Transverse colon (tissue), 4 donors: ENCODE data around the gene PPARA. TPM values are rescaled to one million over a fixed set of nuclear protein-coding genes. Genes with fewer than 3 reads are reported as not detected.

Experiments used
- DNase-seq: peaks from one replicate; pipeline ENCODE4 v3.0.0-alpha.2; 2019
- H3K27ac ChIP-seq, 4 donors: fragments of 200-600 bp; sonication (generic); 2 replicates each; pipeline ENCODE4 v1.5.1; 2016 to 2018; ENCODE audit warnings: inconsistent platforms in 4 of 4
- H3K27me3 ChIP-seq: fragments of 200-600 bp; sonication (generic); 2 replicates; pipeline ENCODE4 v1.5.1; 2017; ENCODE audit warnings: inconsistent platforms
- H3K36me3 ChIP-seq, 4 donors: fragments of 200-600 bp; sonication (generic); 2 replicates each; pipeline ENCODE4 v1.5.1; 2017 to 2019; ENCODE audit warnings: inconsistent platforms in 4 of 4
- H3K4me1 ChIP-seq, 4 donors: fragments of 200-600 bp; sonication (generic); 2 replicates each; pipeline ENCODE4 v1.5.1; 2017 to 2020; ENCODE audit warnings: inconsistent platforms in 4 of 4
- H3K4me3 ChIP-seq, 4 donors: fragments of 200-600 bp; sonication (generic); 1 replicate in 1 of 4; 2 replicates in 3 of 4; pipeline versions ENCODE4 v1.5.1 to v1.6.1; 2017 to 2019; ENCODE audit warnings: inconsistent platforms in 4 of 4
- H3K9me3 ChIP-seq, 2 donors: fragments of 200-600 bp; sonication (generic); 2 replicates each; pipeline ENCODE4 v1.5.1; 2017 to 2019; ENCODE audit warnings: inconsistent platforms in 2 of 2
- CTCF ChIP-seq, 5 experiments: fragments of 200-600 bp in 3 of 5; fragments of 450-650 bp in 2 of 5; sonication (generic) in 3 of 5; IDR thresholded peaks; 1 replicate in 2 of 5; 2 replicates in 3 of 5; pipeline ENCODE4 v1.5.1; 2016 to 2017; ENCODE audit warnings: antibody characterized with exemption in 5 of 5, inconsistent platforms in 3 of 5, mild to moderate bottlenecking in 2 of 5, moderate library complexity in 1 of 5
- EP300 ChIP-seq: sonication (generic); formaldehyde crosslinking; IDR thresholded peaks from one replicate; pipeline ENCODE4 v1.6.1; 2017; ENCODE audit warnings: antibody characterized with exemption, low read depth
- POLR2A ChIP-seq: fragments of 450-650 bp; IDR thresholded peaks from one replicate; pipeline ENCODE4 v1.6.1; 2016; ENCODE audit warnings: antibody characterized with exemption, mild to moderate bottlenecking, moderate library complexity
- POLR2AphosphoS5 ChIP-seq, 3 donors: sonication (generic); formaldehyde crosslinking; IDR thresholded peaks; one replicate each; pipeline ENCODE4 v1.6.1; 2016; ENCODE audit warnings: antibody characterized with exemption in 3 of 3
- WGBS, 2 donors: methylation state at CpG; one replicate each; pipeline ENCODE4 v1.1.5; 2018; ENCODE audit warnings: low coverage in 1 of 2; 5-methylcytosine and 5-hydroxymethylcytosine counted together
- in situ Hi-C, 4 donors: fragments of 200-750 bp; cut with MboI; loops; one replicate each; pipeline versions ENCODE4 v1.15.0 to v1.15.1; 2017; ENCODE audit warnings: low sequenced_read_pairs in 3 of 4, low pct_ligation_motif_present in 1 of 4, low pct_unique_long_range_greater_than_20kb in 1 of 4
- intact Hi-C: fragments of 100-400 bp; cut with DNase I; formaldehyde crosslinking; loops from one replicate; pipeline ENCODE4 v1.15.1; 2023; ENCODE audit warnings: low total_unique reads
- total RNA-seq, 4 donors: library from RNA; depleted of rRNA; stranded (reverse); fragments of >200 nt; gene quantifications; one replicate each; pipeline ENCODE4 v1.1.0, GENCODE V29; 2016

PPARA gene
- total RNA-seq, 4 donors from 2014 or later = 52.0 to 88.1 (median 74.7) TPM

- TF ChIP-seq CTCF (IDR thresholded peaks at IDR 0.05) = no peak
- TF ChIP-seq EP300 = no peak
- no peak for TF ChIP-seq POLR2A
- no peak for TF ChIP-seq POLR2AphosphoS5 (IDR thresholded peaks at IDR 0.05)
- peaks cover 0 to 5% (median 0%) of the 10 kb centered on the region in 4 donors for H3K4me1 ChIP-seq
- no peak for DNase-seq
- H3K36me3 ChIP-seq = peaks cover 0 to 23% (median 9%) of the 10 kb centered on the region in 4 donors
- no peak overlapping the region for H3K4me3 ChIP-seq
- no peaks in the 10 kb centered on the region for H3K27me3 ChIP-seq
- intact Hi-C loops (no loop called here), in situ Hi-C loops (loop anchor here in 1 of 4 donors (10.0 kb wide), 1 partner anchor 145 kb away; no protein-coding TSS in a partner anchor)
- H3K27ac ChIP-seq = no peak overlapping the region
- no peaks in the 10 kb centered on the region for H3K9me3 ChIP-seq
- WGBS, 2 donors = 80 to 92% methylated on average over 5 to 17 of the region's 17 CpGs
These were observed 140.0 kb downstream of the PPARA start for GRCh38 chr22:46290121-46290842.

GRCh38 chr22:46290843-46291785, 140.8 kb downstream of the PPARA start:
- in situ Hi-C loops = loop anchor here in 1 of 4 donors (10.0 kb wide), 1 partner anchor 146 kb away; no protein-coding TSS in a partner anchor
- peaks cover 0 to 15% (median 7%) of the 10 kb centered on the region in 4 donors for H3K36me3 ChIP-seq

DNA sequence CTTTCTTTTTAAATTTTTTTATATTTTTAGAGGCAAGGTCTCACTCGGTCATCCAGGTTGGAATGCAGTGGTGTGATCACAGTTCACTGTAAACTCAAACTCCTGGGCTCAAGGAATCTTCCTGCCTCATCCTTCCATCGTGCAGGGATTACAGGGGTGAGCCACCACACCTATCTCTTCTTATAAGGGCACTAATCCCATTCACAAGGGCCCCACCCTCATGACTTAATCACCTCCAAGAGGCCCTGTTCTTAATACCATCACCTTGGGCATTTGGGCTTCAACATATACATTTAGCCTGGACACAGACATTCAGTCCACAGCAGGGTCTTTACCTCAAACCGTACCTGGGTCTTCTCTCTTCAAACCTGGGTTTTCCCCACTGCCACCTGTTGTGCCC, 141.8 kb downstream of the PPARA start:
- peaks cover 0 to 15% (median 6%) of the 10 kb centered on the region in 4 donors for H3K36me3 ChIP-seq
- no peaks in the 10 kb centered on the region for H3K9me3 ChIP-seq
- intact Hi-C loops = no loop called here
- DNase-seq = no peak
- H3K4me3 ChIP-seq = no peak overlapping the region
- whole genome bisulfite sequencing, 2 donors = 92% methylated on average over 3 of the region's 3 CpGs; no CpG with 5 or more reads in 1 of the 2 donors
- no peaks in the 10 kb centered on the region for H3K27me3 ChIP-seq
- H3K27ac ChIP-seq = peak overlapping the region in 2 of 4 donors; percentile 33 to 39
- in situ Hi-C loops = loop anchor here in 1 of 4 donors (10.0 kb wide), 1 partner anchor 147 kb away; no protein-coding TSS in a partner anchor
- TF ChIP-seq CTCF (IDR thresholded peaks at IDR 0.05) = no peak
- no peak for TF ChIP-seq POLR2AphosphoS5 (IDR thresholded peaks at IDR 0.05)
- no peak for TF ChIP-seq EP300
- peaks cover 10 to 19% (median 14%) of the 10 kb centered on the region in 4 donors for H3K4me1 ChIP-seq

More at GRCh38 chr22:46290843-46291785, 140.8 kb downstream of the PPARA start:
- peaks cover 6 to 13% (median 7%) of the 10 kb centered on the region in 4 donors for H3K4me1 ChIP-seq
- no peak for DNase-seq
- no peak overlapping the region for H3K4me3 ChIP-seq
- intact Hi-C loops = no loop called here
- H3K9me3 ChIP-seq = no peaks in the 10 kb centered on the region
- no peak for TF ChIP-seq POLR2AphosphoS5 (IDR thresholded peaks at IDR 0.05)
- TF ChIP-seq POLR2A = no peak
- TF ChIP-seq EP300 = no peak
- no peak for TF ChIP-seq CTCF (IDR thresholded peaks at IDR 0.05)
- 94% methylated on average over 23 of the region's 23 CpGs; no CpG with 5 or more reads in 1 of the 2 donors for WGBS, 2 donors
- H3K27me3 ChIP-seq = no peaks in the 10 kb centered on the region
- no peak overlapping the region for H3K27ac ChIP-seq

DNA sequence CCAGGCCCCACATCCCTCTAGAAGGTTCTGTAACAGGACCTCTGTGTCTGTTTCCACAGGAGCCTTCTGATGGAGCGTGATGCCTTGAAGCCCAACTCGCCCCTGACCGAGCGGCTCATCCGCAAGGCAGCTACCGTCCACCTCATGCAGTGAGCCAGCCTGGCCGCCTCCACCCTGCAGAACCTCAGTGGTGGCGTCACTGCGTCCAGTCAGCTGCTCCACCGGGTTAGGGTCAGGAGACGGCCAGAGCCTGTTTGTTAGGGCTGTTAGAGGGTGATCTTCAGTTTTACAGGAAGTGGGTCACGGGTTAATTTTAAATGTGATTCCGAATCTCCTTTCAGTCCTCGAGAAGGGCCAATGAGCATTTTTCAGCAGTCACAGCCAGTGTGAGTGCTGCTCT, 142.4 kb downstream of the PPARA start:
- 91% methylated on average over 13 of the region's 14 CpGs; no CpG with 5 or more reads in 1 of the 2 donors for whole genome bisulfite sequencing, 2 donors
- Histone ChIP-seq H3K9me3 (no peaks in the 10 kb centered on the region), H3K4me1 (peaks cover 15 to 20% (median 17%) of the 10 kb centered on the region in 4 donors), H3K27ac (peak overlapping the region in 2 of 4 donors; percentile 33 to 39), H3K27me3 (no peaks in the 10 kb centered on the region), H3K36me3 (peaks cover 0 to 15% (median 6%) of the 10 kb centered on the region in 4 donors), H3K4me3 (no peak overlapping the region)
- in situ Hi-C loops = loop anchor here in 1 of 4 donors (10.0 kb wide), 1 partner anchor 148 kb away; no protein-coding TSS in a partner anchor
- TF ChIP-seq CTCF (IDR thresholded peaks at IDR 0.05) (no peak), POLR2AphosphoS5 (IDR thresholded peaks at IDR 0.05) (no peak), EP300 (no peak), POLR2A (no peak)
- intact Hi-C loops = no loop called here
- peak; percentile 32 for DNase-seq
